Measurements from ENCODE around the gene HIP1. TPM values are rescaled to one million over a fixed set of nuclear protein-coding genes. Genes with fewer than 3 reads are reported as not detected.

Gene HIP1
- total RNA-seq, 1 donor from 2014 or later, result 60.2 TPM

GRCh38 chr7:75485355-75485978, 253.3 kb downstream of the HIP1 start:
- DNase-seq, result peak; percentile 17

Other genes with a start within 250 kb of the HIP1 start
- not detected in 2 replicates for gene SPDYE5, start 246.6 kb downstream of the HIP1 start, total RNA-seq
- gene CCL26, start 33.3 kb upstream of the HIP1 start, total RNA-seq, result not detected in 2 replicates
- not detected in 2 replicates for gene CCL24, start 74.9 kb upstream of the HIP1 start, total RNA-seq
- 15.3 and 18.1 TPM in 2 replicates for gene RHBDD2, start 140.1 kb upstream of the HIP1 start, total RNA-seq
- 87.0 and 102 TPM in 2 replicates for gene POR, start 176.2 kb upstream of the HIP1 start, total RNA-seq